Measurements from ENCODE around the gene TRIM67. TPM values are rescaled to one million over a fixed set of nuclear protein-coding genes. Genes with fewer than 3 reads are reported as not detected.

The TRIM67 gene
- total and polyA plus RNA-seq, 9 of the 15 experiments (the other 6 are each of a cell fraction or from before 2014, with no cell fraction given) = 0.04 to 0.60 (median 0.31) TPM

GRCh38 chr1:231139125-231139649, 22.7 kb upstream of the TRIM67 start (continued):
- TF ChIP-seq KLF6 (CRISPR knock-in tag; IDR thresholded peaks at IDR 0.05; ENCODE audit: borderline replicate concordance) = peak; percentile 56; the same call in 1 of the 2 replicates
- TF ChIP-seq BRD9 (IDR thresholded peaks at IDR 0.05; ENCODE audit: low read depth, partially characterized antibody) = no peak
- no peak for TF ChIP-seq MTA1 (IDR thresholded peaks at IDR 0.05; ENCODE audit: borderline replicate concordance)
- no peak for TF ChIP-seq PATZ1 (CRISPR knock-in tag; IDR thresholded peaks at IDR 0.05; ENCODE audit: borderline replicate concordance)
- 0 out of 2 replicates have a peak, but pooled peaks have one; percentile 22 for TF ChIP-seq ZNF212 (CRISPR knock-in tag; IDR thresholded peaks at IDR 0.05)
- TF ChIP-seq USF1 (CRISPR knock-in tag; IDR thresholded peaks at IDR 0.05) = no peak
- TF ChIP-seq ZKSCAN8 (CRISPR knock-in tag; IDR thresholded peaks at IDR 0.05) = peak; percentile 66; the same call in 1 of the 2 replicates
- TF ChIP-seq POLR2H (tag; IDR thresholded peaks at IDR 0.05; ENCODE audit: low read depth) = no peak
- TF ChIP-seq ZNF584 (CRISPR knock-in tag; IDR thresholded peaks at IDR 0.05; ENCODE audit: low read depth) = no peak
- no peak for TF ChIP-seq ZNF280A (IDR thresholded peaks at IDR 0.05; ENCODE audit: low read depth, partially characterized antibody)
- TF ChIP-seq YBX1 (IDR thresholded peaks at IDR 0.05) = no peak
- TF ChIP-seq FOSL1 (tag; conservative IDR thresholded peaks at IDR 0.05) = peak; percentile 93
- TF ChIP-seq KDM5B (IDR thresholded peaks at IDR 0.05; ENCODE audit: insufficient replicate concordance, low read depth, low read length) = no peak
- peak; percentile 63 for TF ChIP-seq GABPA (tag; conservative IDR thresholded peaks at IDR 0.05; ENCODE audit: low read depth)
- TF ChIP-seq SMARCE1 (IDR thresholded peaks at IDR 0.05) = 0 out of 2 replicates have a peak, but pooled peaks have one; percentile 19
- TF ChIP-seq THRB (CRISPR knock-in tag; conservative IDR thresholded peaks at IDR 0.05) = 0 out of 2 replicates have a peak, but pooled peaks have one; percentile 42
- no peak for TF ChIP-seq E2F5 (CRISPR knock-in tag; IDR thresholded peaks at IDR 0.05)
- TF ChIP-seq RAD21 (CRISPR knock-in tag; conservative IDR thresholded peaks at IDR 0.05 in 1 of 2, IDR thresholded peaks at IDR 0.05 in 1 of 2) = no peak

Data from K562 (cell line).